ENCODE results near the gene DCAF15. TPM values are rescaled to one million over a fixed set of nuclear protein-coding genes. Genes with fewer than 3 reads are reported as not detected.

Gene DCAF15
- total RNA-seq, 1 donor from 2014 or later, result 20.6 TPM

DNA sequence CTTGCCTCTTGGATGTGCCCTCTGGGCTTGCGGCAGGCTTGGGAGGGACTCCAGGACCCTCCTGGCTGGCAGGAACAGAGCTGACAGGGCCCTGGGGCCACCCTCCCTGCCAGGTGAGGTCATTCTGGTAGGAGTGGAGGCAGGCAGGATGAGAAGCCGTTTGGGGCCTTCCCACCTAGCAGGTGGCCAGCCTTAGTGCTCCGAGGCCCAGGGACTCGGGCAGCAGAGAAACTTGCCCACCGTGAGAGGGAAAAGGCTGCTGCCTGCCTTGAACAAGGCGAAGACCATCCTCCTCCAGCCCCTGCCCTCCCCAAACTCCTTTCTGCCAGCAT lies 45.3 kb downstream of the DCAF15 start:
- Histone ChIP-seq H3K4me1 (peaks cover 8% of the 10 kb centered on the region), H3K36me3 (peaks cover 0 to 9% of the 10 kb centered on the region in 2 donors), H3K27ac (no peak overlapping the region), H3K27me3 (no peaks in the 10 kb centered on the region), H3K4me3 (no peak overlapping the region), H3K9me3 (no peaks in the 10 kb centered on the region)
- TF ChIP-seq POLR2A (IDR thresholded peaks at IDR 0.05) (no peak), POLR2AphosphoS5 (IDR thresholded peaks at IDR 0.05; ENCODE audit: insufficient read depth in 1 of 2, low read depth in 1 of 2) (no peak)
- TF ChIP-seq, protein P1, sequence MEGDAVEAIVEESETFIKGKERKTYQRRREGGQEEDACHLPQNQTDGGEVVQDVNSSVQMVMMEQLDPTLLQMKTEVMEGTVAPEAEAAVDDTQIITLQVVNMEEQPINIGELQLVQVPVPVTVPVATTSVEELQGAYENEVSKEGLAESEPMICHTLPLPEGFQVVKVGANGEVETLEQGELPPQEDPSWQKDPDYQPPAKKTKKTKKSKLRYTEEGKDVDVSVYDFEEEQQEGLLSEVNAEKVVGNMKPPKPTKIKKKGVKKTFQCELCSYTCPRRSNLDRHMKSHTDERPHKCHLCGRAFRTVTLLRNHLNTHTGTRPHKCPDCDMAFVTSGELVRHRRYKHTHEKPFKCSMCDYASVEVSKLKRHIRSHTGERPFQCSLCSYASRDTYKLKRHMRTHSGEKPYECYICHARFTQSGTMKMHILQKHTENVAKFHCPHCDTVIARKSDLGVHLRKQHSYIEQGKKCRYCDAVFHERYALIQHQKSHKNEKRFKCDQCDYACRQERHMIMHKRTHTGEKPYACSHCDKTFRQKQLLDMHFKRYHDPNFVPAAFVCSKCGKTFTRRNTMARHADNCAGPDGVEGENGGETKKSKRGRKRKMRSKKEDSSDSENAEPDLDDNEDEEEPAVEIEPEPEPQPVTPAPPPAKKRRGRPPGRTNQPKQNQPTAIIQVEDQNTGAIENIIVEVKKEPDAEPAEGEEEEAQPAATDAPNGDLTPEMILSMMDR (IDR thresholded peaks at IDR 0.05), result no peak
- DNase-seq (ENCODE audit: extremely low spot score in 2 of 2), result no peak
- intact Hi-C loops (cut with DNase I), result no loop called here

DNA sequence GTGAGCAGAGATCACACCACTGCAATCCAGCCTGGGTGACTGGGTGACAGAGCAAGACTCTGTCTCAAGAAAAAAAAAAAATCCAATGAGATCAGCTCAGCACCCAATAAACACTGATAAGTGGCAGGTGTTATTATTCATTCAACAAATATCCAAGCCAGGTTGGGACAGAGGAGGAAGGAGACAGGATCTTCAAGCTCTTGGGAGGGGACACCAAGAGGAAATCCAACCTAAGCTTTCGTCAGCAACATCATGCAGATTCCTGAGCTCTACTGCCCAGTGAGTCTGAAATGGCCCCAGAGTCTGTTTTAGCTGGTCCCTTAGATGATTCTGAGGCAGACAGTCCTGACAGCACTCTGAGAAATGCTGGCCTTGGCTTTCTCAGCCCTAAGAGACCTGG lies 46.1 kb downstream of the DCAF15 start:
- H3K27me3 ChIP-seq, result no peaks in the 10 kb centered on the region
- peaks cover 17% of the 10 kb centered on the region for H3K4me1 ChIP-seq
- no peaks in the 10 kb centered on the region for H3K9me3 ChIP-seq
- DNase-seq (ENCODE audit: extremely low spot score in 2 of 2), result no peak
- TF ChIP-seq, protein P1 (IDR thresholded peaks at IDR 0.05), result no peak
- intact Hi-C loops (cut with DNase I), result no loop called here
- H3K4me3 ChIP-seq, result no peak overlapping the region
- peaks cover 0 to 1% of the 10 kb centered on the region in 2 donors for H3K36me3 ChIP-seq
- H3K27ac ChIP-seq, result no peak overlapping the region

DNA sequence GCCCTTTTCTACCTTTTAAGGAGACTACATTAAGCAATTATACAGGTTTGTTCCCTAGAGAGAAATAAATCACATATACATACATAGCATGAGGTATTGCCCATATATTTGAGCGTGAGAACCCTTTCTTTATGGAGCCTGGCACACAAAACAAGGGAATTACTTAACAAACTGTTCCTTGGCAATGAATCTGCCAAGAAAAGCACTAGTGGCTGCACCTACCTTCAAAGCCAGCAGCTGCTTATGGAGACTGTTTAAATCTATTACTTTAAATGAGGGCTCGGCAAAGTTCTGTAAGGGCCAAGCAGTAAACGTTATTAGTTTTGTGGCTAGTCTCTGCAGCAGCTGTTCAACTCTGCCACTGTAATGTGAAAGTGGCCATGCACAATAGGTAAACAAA lies 46.8 kb downstream of the DCAF15 start:
- DNase-seq (ENCODE audit: extremely low spot score in 2 of 2), result no peak
- Histone ChIP-seq H3K9me3 (no peaks in the 10 kb centered on the region), H3K36me3 (no peaks in the 10 kb centered on the region), H3K4me3 (no peak overlapping the region), H3K4me1 (peaks cover 23% of the 10 kb centered on the region), H3K27ac (no peak overlapping the region), H3K27me3 (no peaks in the 10 kb centered on the region)
- intact Hi-C loops (cut with DNase I), result no loop called here
- TF ChIP-seq POLR2A (IDR thresholded peaks at IDR 0.05), result no peak

DNA sequence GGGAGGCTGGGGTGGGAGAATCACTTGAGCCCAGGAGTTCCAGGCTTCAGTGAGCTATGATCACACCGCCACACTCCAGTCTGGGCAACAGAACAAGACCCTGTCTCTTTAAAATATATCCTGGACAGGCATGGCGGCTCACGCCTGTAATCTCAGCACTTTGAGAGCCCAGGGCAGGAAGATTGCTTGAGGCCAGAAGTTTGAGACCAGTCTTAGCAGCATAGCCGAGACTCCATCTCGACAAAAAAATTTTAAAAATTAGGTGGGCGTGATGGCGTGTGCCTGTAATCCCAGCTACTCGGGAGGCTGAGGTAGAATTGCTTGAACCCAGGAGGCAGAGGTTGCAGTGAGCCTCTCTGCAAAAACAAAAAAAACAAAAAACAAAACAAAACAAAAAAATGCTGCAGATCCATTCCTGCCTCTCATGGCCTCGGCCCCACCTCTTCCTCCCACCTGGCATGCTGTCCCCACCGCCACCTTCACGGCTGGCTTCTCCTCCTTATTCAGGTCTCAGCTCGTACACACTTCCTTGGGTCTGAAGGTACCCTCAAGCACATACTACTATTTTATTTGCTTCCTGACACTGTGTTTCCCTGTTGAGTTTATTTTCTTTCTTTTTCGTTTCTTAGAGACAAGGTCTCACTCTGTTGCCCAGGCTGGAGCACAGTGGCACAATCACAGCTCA lies 48.5 kb downstream of the DCAF15 start:
- peaks cover 31% of the 10 kb centered on the region for H3K4me1 ChIP-seq
- TF ChIP-seq POLR2A (IDR thresholded peaks at IDR 0.05) (no peak), POLR2AphosphoS5 (IDR thresholded peaks at IDR 0.05; ENCODE audit: insufficient read depth in 1 of 2, low read depth in 1 of 2) (no peak)
- TF ChIP-seq, protein P1 (IDR thresholded peaks at IDR 0.05), result no peak
- H3K36me3 ChIP-seq, result no peaks in the 10 kb centered on the region
- no peak overlapping the region for H3K27ac ChIP-seq
- no peaks in the 10 kb centered on the region for H3K27me3 ChIP-seq
- no peaks in the 10 kb centered on the region for H3K9me3 ChIP-seq
- intact Hi-C loops (cut with DNase I), result no loop called here
- no peak for DNase-seq (ENCODE audit: extremely low spot score in 2 of 2)
- no peak overlapping the region for H3K4me3 ChIP-seq

DNA sequence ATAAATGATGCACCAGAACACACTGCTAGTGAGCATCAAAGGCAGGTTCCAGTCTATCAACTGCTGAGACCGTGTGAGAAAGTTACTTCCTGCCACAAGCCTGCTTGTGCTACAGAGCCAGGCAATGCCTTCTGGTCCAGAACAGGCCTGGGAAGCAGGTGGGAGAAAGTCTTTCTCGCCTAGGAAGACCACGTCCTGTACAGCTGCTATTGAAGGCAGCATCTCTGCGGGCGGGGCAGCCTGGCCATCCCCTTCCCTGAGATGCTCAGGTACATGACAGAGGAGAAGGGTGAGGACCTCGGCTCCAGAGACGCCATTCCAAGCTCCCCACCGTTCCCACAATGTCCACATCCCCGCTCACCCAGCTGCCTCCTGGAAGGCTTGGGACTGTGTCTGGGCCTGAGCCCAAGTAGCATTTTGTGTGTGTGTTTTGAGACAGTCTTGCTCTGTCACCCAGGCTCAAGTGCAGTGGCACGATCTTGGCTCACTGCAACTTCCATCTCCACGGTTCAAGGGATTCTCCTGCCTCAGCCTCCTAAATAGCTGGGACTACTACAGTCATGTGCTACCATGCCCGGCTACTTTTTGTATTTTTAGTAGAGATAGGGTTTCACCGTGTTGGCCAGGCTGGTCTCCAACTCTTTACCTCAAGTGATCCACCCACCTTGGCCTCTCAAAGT lies 50.4 kb downstream of the DCAF15 start:
- no peaks in the 10 kb centered on the region for H3K27me3 ChIP-seq
- H3K4me3 ChIP-seq, result no peak overlapping the region
- H3K27ac ChIP-seq, result peak overlapping the region; percentile 79
- H3K4me1 ChIP-seq, result peaks cover 31% of the 10 kb centered on the region
- no peaks in the 10 kb centered on the region for H3K36me3 ChIP-seq
- H3K9me3 ChIP-seq, result no peaks in the 10 kb centered on the region
- DNase-seq (ENCODE audit: extremely low spot score in 2 of 2), result no peak
- intact Hi-C loops (cut with DNase I), result no loop called here
- TF ChIP-seq, protein P1 (IDR thresholded peaks at IDR 0.05), result no peak
- TF ChIP-seq POLR2A (IDR thresholded peaks at IDR 0.05), result no peak
- no peak for TF ChIP-seq POLR2AphosphoS5 (IDR thresholded peaks at IDR 0.05; ENCODE audit: insufficient read depth in 1 of 2, low read depth in 1 of 2)
